NOMO-1 treated with dmso at 0.1 percent for 144 hours (cell line): ENCODE data around the gene OR1L8.
"Not testable (repeated sequence)": the region's sequence is repeated elsewhere in the genome, so short reads cannot be mapped to it uniquely, and the experiment has no call there.

Experiments
- DNase-seq: peaks from one replicate; lab custom pipeline; 2025; ENCODE audit not compliant: unreplicated experiment; lab: John Stamatoyannopoulos, UW

OR1L8 gene

GRCh38 chr9:122583284-122583683 is at the start of gene OR1L8:
Gene OR1L8 (minus strand): TSS chr9:122583384. CDS start chr9:122568477, 14,907 bp downstream.
- not testable (repeated sequence) for DNase-seq

GRCh38 chr9:122619996-122620395 is 36.8 kb upstream of the OR1L8 start:
- no peak for DNase-seq

GRCh38 chr9:122614362-122614761 is 31.2 kb upstream of the OR1L8 start, which contains the start of gene OR1Q1:
Gene OR1Q1 (plus strand): TSS chr9:122614738. CDS start chr9:122614738, 0 bp downstream.
- DNase-seq: no peak

- DNase-seq: no peak
Observed at GRCh38 chr9:122609804-122610203, 26.6 kb upstream of the OR1L8 start.

- no peak for DNase-seq
Observed at GRCh38 chr9:122606587-122606986, 23.4 kb upstream of the OR1L8 start.

GRCh38 chr9:122605691-122606090 is 22.5 kb upstream of the OR1L8 start:
- no peak for DNase-seq

GRCh38 chr9:122580360-122580759 is 2.8 kb downstream of the OR1L8 start:
- no peak for DNase-seq

GRCh38 chr9:122579874-122580273 is 3.3 kb downstream of the OR1L8 start:
- no peak for DNase-seq

GRCh38 chr9:122572456-122572855 is 10.7 kb downstream of the OR1L8 start:
- DNase-seq: no peak

GRCh38 chr9:122567901-122568300 is 15.3 kb downstream of the OR1L8 start:
- DNase-seq: no peak

GRCh38 chr9:122562134-122562760 is 20.9 kb downstream of the OR1L8 start:
- DNase-seq: no peak

- no peak for DNase-seq
Observed at GRCh38 chr9:122561446-122561845, 21.7 kb downstream of the OR1L8 start.

GRCh38 chr9:122552812-122553211 is 30.4 kb downstream of the OR1L8 start, which contains the start of gene OR1N2:
Gene OR1N2 (plus strand): TSS chr9:122553112. CDS start chr9:122553212, 100 bp downstream.
- DNase-seq: no peak

- no peak for DNase-seq
Observed at GRCh38 chr9:122551371-122551770, 31.8 kb downstream of the OR1L8 start.

GRCh38 chr9:122546196-122546595 is 37.0 kb downstream of the OR1L8 start:
- no peak for DNase-seq

GRCh38 chr9:122538757-122539156 is 44.4 kb downstream of the OR1L8 start:
- no peak for DNase-seq

GRCh38 chr9:122537066-122537465 is 46.1 kb downstream of the OR1L8 start:
- not testable (repeated sequence) for DNase-seq

- DNase-seq: no peak
Observed at GRCh38 chr9:122536134-122536533, 47.0 kb downstream of the OR1L8 start.

- not testable (repeated sequence) for DNase-seq
Observed at GRCh38 chr9:122531157-122531556, 52.0 kb downstream of the OR1L8 start.

GRCh38 chr9:122527193-122527592 is 56.0 kb downstream of the OR1L8 start, which contains the start of gene OR1N1:
Gene OR1N1 (minus strand): TSS chr9:122527293. CDS start chr9:122527293, 0 bp downstream.
- no peak for DNase-seq

- no peak for DNase-seq
Observed at GRCh38 chr9:122526602-122527001, 56.6 kb downstream of the OR1L8 start.

GRCh38 chr9:122519376-122519775 is 63.8 kb downstream of the OR1L8 start:
- DNase-seq: no peak

GRCh38 chr9:122518841-122519240 is 64.3 kb downstream of the OR1L8 start, which contains the start of gene OR1J4:
Gene OR1J4 (plus strand): TSS chr9:122519141. CDS start chr9:122519141, 0 bp downstream.
- no peak for DNase-seq
